GM12878 (cell line): ENCODE data around the gene EEF1AKMT3. TPM values are rescaled to one million over a fixed set of nuclear protein-coding genes. Genes with fewer than 3 reads are reported as not detected.

Source experiments
- BMI1 ChIP-seq: fragments of 450-650 bp; IDR thresholded peaks from 2 replicates; pipeline ENCODE4 v1.6.1; 2016; ENCODE audit warnings: mild to moderate bottlenecking, moderate library complexity, borderline replicate concordance
- CREB1 ChIP-seq: IDR thresholded peaks from 2 replicates; pipeline ENCODE4 v1.6.1; 2012; ENCODE audit warnings: low read depth, mild to moderate bottlenecking, inconsistent platforms
- FOXM1 ChIP-seq: IDR thresholded peaks from 2 replicates; pipeline ENCODE4 v1.6.1; 2012; ENCODE audit warnings: low read depth, mild to moderate bottlenecking, inconsistent platforms, low read length, moderate library complexity
- GABPA ChIP-seq: IDR thresholded peaks from 2 replicates; pipeline ENCODE4 v1.6.1; 2014; ENCODE audit warnings: antibody characterized with exemption, low read depth, mild to moderate bottlenecking, inconsistent platforms
- HDAC2 ChIP-seq: fragments of 200-600 bp; sonication (generic); IDR thresholded peaks from 2 replicates; pipeline ENCODE4 v1.6.1; 2017
- JUNB ChIP-seq: IDR thresholded peaks from 2 replicates; pipeline ENCODE4 v1.6.1; 2016; ENCODE audit warnings: antibody characterized with exemption, mild to moderate bottlenecking
- JUND ChIP-seq: IDR thresholded peaks from 2 replicates; pipeline ENCODE4 v1.6.1; 2012; ENCODE audit warnings: low read depth, mild to moderate bottlenecking, low read length, improper control_type of control experiment, moderate library complexity
- LARP7 ChIP-seq: fragments of 450-650 bp; IDR thresholded peaks from 2 replicates; pipeline ENCODE4 v1.6.1; 2017; ENCODE audit warnings: mild to moderate bottlenecking
- MXI1 ChIP-seq: fragments of 150-350 bp; IDR thresholded peaks from 2 replicates; pipeline ENCODE4 v1.6.1; 2011; ENCODE audit warnings: low read depth, mild to moderate bottlenecking, inconsistent platforms, low read length, improper control_type of control experiment
- NFXL1 ChIP-seq: fragments of 450-650 bp; IDR thresholded peaks from 2 replicates; pipeline ENCODE4 v1.6.1; 2017; ENCODE audit warnings: antibody characterized with exemption, mild to moderate bottlenecking, borderline replicate concordance
- POLR2AphosphoS2 ChIP-seq: IDR thresholded peaks from 2 replicates; pipeline ENCODE4 v1.6.1; 2011; ENCODE audit warnings: low read depth, mild to moderate bottlenecking, low read length, improper control_type of control experiment, moderate library complexity
- RCOR1 ChIP-seq: conservative IDR thresholded peaks from 2 replicates; pipeline ENCODE4 v1.6.1; 2012; ENCODE audit warnings: low read depth, low read length, improper control_type of control experiment
- SREBF1 ChIP-seq: IDR thresholded peaks from 2 replicates; pipeline ENCODE4 v1.6.1; 2012; ENCODE audit warnings: mild to moderate bottlenecking, low read length
- STAT3 ChIP-seq: IDR thresholded peaks from 2 replicates; pipeline ENCODE4 v1.6.1; 2011; ENCODE audit warnings: low read depth, low read length, improper control_type of control experiment
- YY1 ChIP-seq: IDR thresholded peaks from 2 replicates; pipeline ENCODE4 v1.6.1; 2011; ENCODE audit warnings: low read depth, mild to moderate bottlenecking, low read length
- ZSCAN29 ChIP-seq: fragments of 450-650 bp; IDR thresholded peaks from 2 replicates; pipeline ENCODE4 v1.6.1; 2017; ENCODE audit warnings: mild to moderate bottlenecking, moderate library complexity
- polyA plus RNA-seq, 11 experiments: library from polyadenylated mRNA; depleted of rRNA in 4 of 11; unstranded in 6 of 11; stranded (reverse) in 5 of 11; fragments of >200 nt; fragmentation: Nextera tagmentation in 4 of 11; fragmentation: Illumina TruSeq in 1 of 11; extraction: Ambion mirVana in 4 of 11; extraction: Trizol in 1 of 11; gene quantifications; 1 replicate in 1 of 11; 2 replicates in 10 of 11; pipeline versions ENCODE4 v1.2.1 to v1.2.3, GENCODE V29; 2011 to 2016; ENCODE audit warnings: inconsistent platforms in 2 of 11, missing spikeins in 2 of 11, low read depth in 1 of 11
- total RNA-seq, 4 experiments: library from RNA; depleted of rRNA in 3 of 4; stranded (reverse); fragments of >200 nt in 3 of 4; fragmentation: Illumina TruSeq in 1 of 4; extraction: Trizol in 1 of 4; gene quantifications; 2 replicates each; pipeline versions ENCODE4 v1.2.1 to v1.2.3, GENCODE V29; 2013 to 2021
- TF ChIP-seq, protein P1 (sequence below): IDR thresholded peaks from 2 replicates; pipeline ENCODE4 v1.6.1; 2011; ENCODE audit warnings: mild to moderate bottlenecking, low read depth, low read length, moderate library complexity; ENCODE audit not compliant: insufficient replicate concordance
- TF ChIP-seq, protein P2 (sequence below): fragments of 450-650 bp; IDR thresholded peaks from 2 replicates; pipeline ENCODE4 v1.6.1; 2017; ENCODE audit warnings: antibody characterized with exemption, mild to moderate bottlenecking, moderate library complexity
- TF ChIP-seq, protein P3 (sequence below): fragments of 450-650 bp; IDR thresholded peaks from 2 replicates; pipeline ENCODE4 v1.6.1; 2017; ENCODE audit warnings: borderline replicate concordance
- TF ChIP-seq, protein P4 (sequence below): fragments of 450-650 bp; IDR thresholded peaks from 2 replicates; pipeline ENCODE4 v1.6.1; 2014; ENCODE audit warnings: mild to moderate bottlenecking
- TF ChIP-seq, protein P5 (sequence below): fragments of 450-650 bp; conservative IDR thresholded peaks from 2 replicates; pipeline ENCODE4 v1.6.1; 2017; ENCODE audit warnings: mild to moderate bottlenecking, moderate library complexity

EEF1AKMT3 gene
- total and polyA plus RNA-seq, 10 of the 15 experiments (the other 5 are each of a cell fraction or from before 2014, with no cell fraction given): 1.2 to 8.2 (median 3.5) TPM

DNA sequence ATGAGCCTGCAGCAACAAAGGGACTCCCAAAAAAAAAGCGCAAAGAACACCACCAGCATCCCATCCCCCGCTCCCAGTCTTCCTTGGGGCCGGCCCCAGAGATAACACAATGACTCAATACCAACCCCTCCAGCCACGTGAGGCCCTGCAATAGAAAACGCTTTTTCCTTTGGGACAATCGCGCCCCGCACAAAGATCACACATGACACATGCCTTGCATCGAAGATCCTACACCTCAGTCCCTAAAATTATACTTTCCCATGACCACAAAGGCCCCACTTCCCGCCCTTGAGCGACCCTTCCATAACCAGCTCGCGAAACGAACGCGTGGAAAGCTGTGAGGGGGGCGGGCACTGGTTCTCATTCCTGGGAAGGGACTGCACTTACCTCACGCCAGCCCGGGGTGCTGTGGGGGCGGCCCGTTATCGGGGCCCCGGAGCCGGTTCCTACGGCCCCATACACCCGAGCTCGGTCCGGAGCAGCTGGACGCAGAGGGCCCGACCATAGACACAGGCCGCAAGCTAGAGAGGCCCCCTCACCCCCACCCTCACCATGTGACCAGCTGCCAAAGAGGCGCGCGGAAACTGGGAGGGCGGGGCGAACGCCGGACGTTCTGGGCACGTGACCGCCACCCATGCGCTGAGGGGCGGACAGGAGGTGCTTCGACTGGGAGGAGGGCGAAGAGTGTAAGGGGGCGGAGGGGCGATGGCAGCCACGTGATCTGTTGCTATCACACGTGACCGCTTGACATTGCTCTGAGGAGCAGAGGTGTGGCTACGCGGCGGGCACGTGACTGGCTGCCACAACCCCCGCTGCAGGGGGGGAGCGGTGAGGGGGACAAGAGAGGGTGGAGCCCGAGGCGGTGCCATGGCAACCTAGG is 20.4 kb upstream of the EEF1AKMT3 start, which contains the start of gene CDK4 (continued):
- no peak for TF ChIP-seq ZSCAN29
- TF ChIP-seq BMI1: peak; percentile 97
- TF ChIP-seq, protein P1, sequence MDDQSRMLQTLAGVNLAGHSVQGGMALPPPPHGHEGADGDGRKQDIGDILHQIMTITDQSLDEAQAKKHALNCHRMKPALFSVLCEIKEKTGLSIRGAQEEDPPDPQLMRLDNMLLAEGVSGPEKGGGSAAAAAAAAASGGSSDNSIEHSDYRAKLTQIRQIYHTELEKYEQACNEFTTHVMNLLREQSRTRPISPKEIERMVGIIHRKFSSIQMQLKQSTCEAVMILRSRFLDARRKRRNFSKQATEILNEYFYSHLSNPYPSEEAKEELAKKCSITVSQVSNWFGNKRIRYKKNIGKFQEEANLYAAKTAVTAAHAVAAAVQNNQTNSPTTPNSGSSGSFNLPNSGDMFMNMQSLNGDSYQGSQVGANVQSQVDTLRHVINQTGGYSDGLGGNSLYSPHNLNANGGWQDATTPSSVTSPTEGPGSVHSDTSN: no peak
- TF ChIP-seq JUND: no peak
- peak; percentile 96 for TF ChIP-seq MXI1
- TF ChIP-seq, protein P2, sequence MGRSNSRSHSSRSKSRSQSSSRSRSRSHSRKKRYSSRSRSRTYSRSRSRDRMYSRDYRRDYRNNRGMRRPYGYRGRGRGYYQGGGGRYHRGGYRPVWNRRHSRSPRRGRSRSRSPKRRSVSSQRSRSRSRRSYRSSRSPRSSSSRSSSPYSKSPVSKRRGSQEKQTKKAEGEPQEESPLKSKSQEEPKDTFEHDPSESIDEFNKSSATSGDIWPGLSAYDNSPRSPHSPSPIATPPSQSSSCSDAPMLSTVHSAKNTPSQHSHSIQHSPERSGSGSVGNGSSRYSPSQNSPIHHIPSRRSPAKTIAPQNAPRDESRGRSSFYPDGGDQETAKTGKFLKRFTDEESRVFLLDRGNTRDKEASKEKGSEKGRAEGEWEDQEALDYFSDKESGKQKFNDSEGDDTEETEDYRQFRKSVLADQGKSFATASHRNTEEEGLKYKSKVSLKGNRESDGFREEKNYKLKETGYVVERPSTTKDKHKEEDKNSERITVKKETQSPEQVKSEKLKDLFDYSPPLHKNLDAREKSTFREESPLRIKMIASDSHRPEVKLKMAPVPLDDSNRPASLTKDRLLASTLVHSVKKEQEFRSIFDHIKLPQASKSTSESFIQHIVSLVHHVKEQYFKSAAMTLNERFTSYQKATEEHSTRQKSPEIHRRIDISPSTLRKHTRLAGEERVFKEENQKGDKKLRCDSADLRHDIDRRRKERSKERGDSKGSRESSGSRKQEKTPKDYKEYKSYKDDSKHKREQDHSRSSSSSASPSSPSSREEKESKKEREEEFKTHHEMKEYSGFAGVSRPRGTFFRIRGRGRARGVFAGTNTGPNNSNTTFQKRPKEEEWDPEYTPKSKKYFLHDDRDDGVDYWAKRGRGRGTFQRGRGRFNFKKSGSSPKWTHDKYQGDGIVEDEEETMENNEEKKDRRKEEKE: no peak
- TF ChIP-seq LARP7: no peak; the same call in 1 of the 2 replicates
- TF ChIP-seq RCOR1: no peak
- TF ChIP-seq, protein P3, sequence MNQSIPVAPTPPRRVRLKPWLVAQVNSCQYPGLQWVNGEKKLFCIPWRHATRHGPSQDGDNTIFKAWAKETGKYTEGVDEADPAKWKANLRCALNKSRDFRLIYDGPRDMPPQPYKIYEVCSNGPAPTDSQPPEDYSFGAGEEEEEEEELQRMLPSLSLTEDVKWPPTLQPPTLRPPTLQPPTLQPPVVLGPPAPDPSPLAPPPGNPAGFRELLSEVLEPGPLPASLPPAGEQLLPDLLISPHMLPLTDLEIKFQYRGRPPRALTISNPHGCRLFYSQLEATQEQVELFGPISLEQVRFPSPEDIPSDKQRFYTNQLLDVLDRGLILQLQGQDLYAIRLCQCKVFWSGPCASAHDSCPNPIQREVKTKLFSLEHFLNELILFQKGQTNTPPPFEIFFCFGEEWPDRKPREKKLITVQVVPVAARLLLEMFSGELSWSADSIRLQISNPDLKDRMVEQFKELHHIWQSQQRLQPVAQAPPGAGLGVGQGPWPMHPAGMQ: no peak
- TF ChIP-seq, protein P4, sequence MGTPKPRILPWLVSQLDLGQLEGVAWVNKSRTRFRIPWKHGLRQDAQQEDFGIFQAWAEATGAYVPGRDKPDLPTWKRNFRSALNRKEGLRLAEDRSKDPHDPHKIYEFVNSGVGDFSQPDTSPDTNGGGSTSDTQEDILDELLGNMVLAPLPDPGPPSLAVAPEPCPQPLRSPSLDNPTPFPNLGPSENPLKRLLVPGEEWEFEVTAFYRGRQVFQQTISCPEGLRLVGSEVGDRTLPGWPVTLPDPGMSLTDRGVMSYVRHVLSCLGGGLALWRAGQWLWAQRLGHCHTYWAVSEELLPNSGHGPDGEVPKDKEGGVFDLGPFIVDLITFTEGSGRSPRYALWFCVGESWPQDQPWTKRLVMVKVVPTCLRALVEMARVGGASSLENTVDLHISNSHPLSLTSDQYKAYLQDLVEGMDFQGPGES: peak; percentile 88
- TF ChIP-seq GABPA: peak; percentile 54; the same call in 1 of the 2 replicates
- peak; percentile 87 for TF ChIP-seq CREB1
- TF ChIP-seq, protein P5, sequence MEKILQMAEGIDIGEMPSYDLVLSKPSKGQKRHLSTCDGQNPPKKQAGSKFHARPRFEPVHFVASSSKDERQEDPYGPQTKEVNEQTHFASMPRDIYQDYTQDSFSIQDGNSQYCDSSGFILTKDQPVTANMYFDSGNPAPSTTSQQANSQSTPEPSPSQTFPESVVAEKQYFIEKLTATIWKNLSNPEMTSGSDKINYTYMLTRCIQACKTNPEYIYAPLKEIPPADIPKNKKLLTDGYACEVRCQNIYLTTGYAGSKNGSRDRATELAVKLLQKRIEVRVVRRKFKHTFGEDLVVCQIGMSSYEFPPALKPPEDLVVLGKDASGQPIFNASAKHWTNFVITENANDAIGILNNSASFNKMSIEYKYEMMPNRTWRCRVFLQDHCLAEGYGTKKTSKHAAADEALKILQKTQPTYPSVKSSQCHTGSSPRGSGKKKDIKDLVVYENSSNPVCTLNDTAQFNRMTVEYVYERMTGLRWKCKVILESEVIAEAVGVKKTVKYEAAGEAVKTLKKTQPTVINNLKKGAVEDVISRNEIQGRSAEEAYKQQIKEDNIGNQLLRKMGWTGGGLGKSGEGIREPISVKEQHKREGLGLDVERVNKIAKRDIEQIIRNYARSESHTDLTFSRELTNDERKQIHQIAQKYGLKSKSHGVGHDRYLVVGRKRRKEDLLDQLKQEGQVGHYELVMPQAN: peak; percentile 90
- TF ChIP-seq YY1: peak; percentile 31; the same call in 1 of the 2 replicates
- TF ChIP-seq SREBF1: no peak
- TF ChIP-seq STAT3: no peak
- TF ChIP-seq POLR2AphosphoS2: no peak; the same call in 1 of the 2 replicates
- TF ChIP-seq NFXL1: no peak
- peak; percentile 21; the same call in 1 of the 2 replicates for TF ChIP-seq JUNB
- 0 out of 2 replicates have a peak, but pooled peaks have one; percentile 53 for TF ChIP-seq HDAC2
- TF ChIP-seq FOXM1: no peak; the same call in 1 of the 2 replicates
